H9 (cell line): ENCODE measurements around the gene WLS. TPM values are rescaled to one million over a fixed set of nuclear protein-coding genes. Genes with fewer than 3 reads are reported as not detected.

Experiments used
- DNase-seq: peaks from one replicate; pipeline ENCODE4 v3.0.0-alpha.2; 2017
- H2AFZ ChIP-seq: one replicate; pipeline ENCODE4 v1.6.1; 2013; ENCODE audit warnings: mild to moderate bottlenecking, low read length, control low read depth, moderate library complexity
- H2AK5ac ChIP-seq: 2 replicates; pipeline ENCODE4 v1.6.1; 2013; ENCODE audit warnings: low read length, control low read depth, mixed read lengths; ENCODE audit not compliant: insufficient read length
- H2BK120ac ChIP-seq: one replicate; pipeline ENCODE4 v1.6.1; 2013; ENCODE audit warnings: low read depth, mild to moderate bottlenecking, low read length, control low read depth, inconsistent platforms; ENCODE audit not compliant: poor library complexity, severe bottlenecking
- H2BK12ac ChIP-seq: 2 replicates; pipeline ENCODE4 v1.6.1; 2013; ENCODE audit warnings: low read length, control low read depth, mixed read lengths, low read depth; ENCODE audit not compliant: insufficient read length
- H2BK15ac ChIP-seq: 2 replicates; pipeline ENCODE4 v1.6.1; 2013; ENCODE audit warnings: low read depth, low read length, control low read depth
- H2BK20ac ChIP-seq: one replicate; pipeline ENCODE4 v1.6.1; 2013; ENCODE audit warnings: low read depth, mild to moderate bottlenecking, low read length, control low read depth, inconsistent platforms; ENCODE audit not compliant: poor library complexity, severe bottlenecking
- H2BK5ac ChIP-seq: 2 replicates; pipeline ENCODE4 v1.6.1; 2013; ENCODE audit warnings: low read length, control low read depth, mixed read lengths; ENCODE audit not compliant: insufficient read length
- H3K14ac ChIP-seq: 2 replicates; pipeline ENCODE4 v1.6.1; 2013; ENCODE audit warnings: low read length, control low read depth; ENCODE audit not compliant: insufficient read depth
- H3K18ac ChIP-seq: 2 replicates; pipeline ENCODE4 v1.6.1; 2013; ENCODE audit warnings: low read depth, mild to moderate bottlenecking, mixed read lengths, low read length, control low read depth; ENCODE audit not compliant: insufficient read length
- H3K23ac ChIP-seq: 2 replicates; pipeline ENCODE4 v1.6.1; 2013; ENCODE audit warnings: low read length, control low read depth, mixed read lengths, low read depth; ENCODE audit not compliant: insufficient read length
- H3K23me2 ChIP-seq: 2 replicates; pipeline ENCODE4 v1.6.1; 2013; ENCODE audit warnings: low read depth, mild to moderate bottlenecking, mixed read lengths, low read length, control low read depth; ENCODE audit not compliant: insufficient read length, poor library complexity, severe bottlenecking
- H3K27ac ChIP-seq: 2 replicates; pipeline ENCODE4 v1.5.1; 2013; ENCODE audit warnings: low read length, control low read depth, mixed read lengths, low read depth; ENCODE audit not compliant: insufficient read length
- H3K27me3 ChIP-seq: 2 replicates; pipeline ENCODE4 v1.6.1; 2013; ENCODE audit warnings: low read length, control low read depth, inconsistent platforms; ENCODE audit not compliant: insufficient read depth
- H3K4ac ChIP-seq: 2 replicates; pipeline ENCODE4 v1.6.1; 2013; ENCODE audit warnings: low read depth, mild to moderate bottlenecking, control low read depth, inconsistent platforms, low read length, moderate library complexity
- H3K4me1 ChIP-seq: 2 replicates; pipeline ENCODE4 v1.6.1; 2013; ENCODE audit warnings: low read length, control low read depth, inconsistent platforms; ENCODE audit not compliant: insufficient read depth
- H3K4me2 ChIP-seq: 2 replicates; pipeline ENCODE4 v1.6.1; 2013; ENCODE audit warnings: low read length, control low read depth, mixed read lengths; ENCODE audit not compliant: insufficient read length, insufficient read depth
- H3K56ac ChIP-seq: 2 replicates; pipeline ENCODE4 v1.6.1; 2013; ENCODE audit warnings: low read depth, mild to moderate bottlenecking, mixed read lengths, low read length, control low read depth; ENCODE audit not compliant: insufficient read length
- H3K79me1 ChIP-seq: 2 replicates; pipeline ENCODE4 v1.6.1; 2013; ENCODE audit warnings: low read depth, mild to moderate bottlenecking, moderate library complexity, low read length, control low read depth, inconsistent platforms; ENCODE audit not compliant: insufficient read depth, poor library complexity, severe bottlenecking
- H3K79me2 ChIP-seq: 2 replicates; pipeline ENCODE4 v1.6.1; 2013; ENCODE audit warnings: low read length, control low read depth, inconsistent platforms; ENCODE audit not compliant: insufficient read depth
- H3K9ac ChIP-seq: 2 replicates; pipeline ENCODE4 v1.6.1; 2013; ENCODE audit warnings: low read length, control low read depth, mixed read lengths; ENCODE audit not compliant: insufficient read length; ENCODE audit errors: extremely low read depth
- H3K9me3 ChIP-seq: one replicate; pipeline ENCODE4 v1.6.1; 2013; ENCODE audit warnings: low read depth, low read length, inconsistent platforms; ENCODE audit not compliant: control insufficient read depth
- H3T11ph ChIP-seq: one replicate; pipeline ENCODE4 v1.6.1; 2013; ENCODE audit warnings: mild to moderate bottlenecking, low read length, control low read depth, inconsistent platforms
- H4K20me1 ChIP-seq: one replicate; pipeline ENCODE4 v1.6.1; 2013; ENCODE audit not compliant: control insufficient read depth, insufficient read length, insufficient read depth
- H4K5ac ChIP-seq: 2 replicates; pipeline ENCODE4 v1.6.1; 2013; ENCODE audit warnings: low read depth, mild to moderate bottlenecking, mixed read lengths, low read length, control low read depth; ENCODE audit not compliant: insufficient read length
- H4K8ac ChIP-seq: replicated peaks from 2 replicates; pipeline ENCODE4 v1.6.1; 2013; ENCODE audit warnings: low read length, control low read depth, mixed read lengths, low read depth; ENCODE audit not compliant: insufficient read length
- H4K91ac ChIP-seq: 2 replicates; pipeline ENCODE4 v1.6.1; 2013; ENCODE audit warnings: low read depth, mild to moderate bottlenecking, moderate library complexity, mixed read lengths, low read length, control low read depth; ENCODE audit not compliant: insufficient read length
- H3K27ac Mint-ChIP-seq, 3 experiments: 2 replicates in 2 of 3; 3 replicates in 1 of 3; pipeline ENCODE4 v1.8.0; 2020 to 2021; ENCODE audit warnings: mixed read lengths in 3 of 3, mild to moderate bottlenecking in 1 of 3, moderate library complexity in 1 of 3
- H3K27me3 Mint-ChIP-seq: 2 replicates; pipeline ENCODE4 v1.8.0; 2021; ENCODE audit warnings: low read depth, mild to moderate bottlenecking, moderate library complexity, mixed read lengths
- H3K36me3 Mint-ChIP-seq, 3 experiments: 2 replicates in 2 of 3; 3 replicates in 1 of 3; pipeline ENCODE4 v1.8.0; 2020 to 2021; ENCODE audit warnings: low read depth in 3 of 3, mixed read lengths in 3 of 3; ENCODE audit not compliant: insufficient read depth in 1 of 3
- H3K4me1 Mint-ChIP-seq, 2 experiments: 2 replicates each; pipeline ENCODE4 v1.8.0; 2020; ENCODE audit warnings: mixed read lengths in 2 of 2
- H3K4me3 Mint-ChIP-seq, 2 experiments: 2 replicates in 1 of 2; 3 replicates in 1 of 2; pipeline ENCODE4 v1.8.0; 2020 to 2021; ENCODE audit warnings: mild to moderate bottlenecking in 2 of 2, mixed read lengths in 2 of 2, moderate library complexity in 1 of 2
- H3K9me3 Mint-ChIP-seq, 2 experiments: 2 replicates in 1 of 2; 3 replicates in 1 of 2; pipeline ENCODE4 v1.8.0; 2020; ENCODE audit warnings: mild to moderate bottlenecking in 2 of 2, mixed read lengths in 2 of 2, moderate library complexity in 1 of 2
- WGBS: extraction: QIAGEN DNeasy Blood & Tissue Kit; methylation state at CpG from one replicate; pipeline ENCODE4 v1.1.7; 2013; ENCODE audit warnings: missing lambda C conversion rate, low lambda C conversion rate, mixed read lengths; ENCODE audit not compliant: insufficient read length; ENCODE audit errors: extremely low coverage; 5-methylcytosine and 5-hydroxymethylcytosine counted together
- total RNA-seq: library from RNA; stranded (reverse); gene quantifications from 2 replicates; pipeline ENCODE4 v1.2.1, GENCODE V29; 2021
- TF ChIP-seq, protein P1 (sequence below): fragments of 200-600 bp; sonication (generic); conservative IDR thresholded peaks from 3 replicates; pipeline ENCODE4 v1.8.0; 2021; ENCODE audit warnings: antibody characterized with exemption, mild to moderate bottlenecking

WLS gene
- total RNA-seq, 1 experiment from 2014 or later: 0.94 TPM

DNA sequence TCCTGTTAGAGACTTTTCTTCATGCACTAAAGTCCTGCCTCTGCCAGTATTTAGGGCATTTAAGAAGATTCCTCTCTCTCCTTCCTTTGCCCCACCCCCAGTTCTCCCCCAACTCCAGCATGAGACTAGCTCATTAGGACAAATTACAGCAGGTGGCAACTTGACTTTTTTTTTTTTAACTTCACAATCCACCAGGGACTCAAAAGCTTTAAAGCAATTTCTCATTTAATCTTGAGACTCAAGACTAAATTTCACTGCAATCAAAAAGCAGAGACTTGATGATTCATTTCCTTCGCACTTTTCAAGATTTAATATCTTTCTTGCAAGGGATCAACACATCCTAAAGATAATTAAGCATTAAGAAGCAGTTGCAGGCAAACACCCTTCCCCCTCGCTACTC is 74.9 kb downstream of the WLS start:
- Histone ChIP-seq H3K18ac (no peak overlapping the region), H2BK15ac (no peak overlapping the region), H3T11ph (no peak overlapping the region), H2AFZ (no peak overlapping the region), H3K14ac (no peak overlapping the region), H3K9me3 (no peaks in the 10 kb centered on the region), H3K23ac (no peak overlapping the region), H2BK5ac (no peak overlapping the region), H2BK20ac (peak overlapping the region; percentile 45), H3K79me2 (no peaks in the 10 kb centered on the region), H3K4me1 (no peaks in the 10 kb centered on the region), H3K4ac (no peak overlapping the region), H2BK12ac (no peak overlapping the region), H2AK5ac (no peak overlapping the region), H3K79me1 (no peaks in the 10 kb centered on the region), H2BK120ac (no peak overlapping the region), H4K5ac (no peak overlapping the region), H3K9ac (no peak overlapping the region), H4K91ac (no peak overlapping the region), H3K4me2 (no peak overlapping the region), H3K23me2 (no peaks in the 10 kb centered on the region), H4K8ac (no peak overlapping the region), H3K56ac (no peak overlapping the region), H4K20me1 (no peaks in the 10 kb centered on the region), H3K27ac (no peak overlapping the region), H3K27me3 (no peaks in the 10 kb centered on the region)
- Mint-ChIP-seq H3K27me3 (peaks cover 24% of the 10 kb centered on the region), H3K27ac (no peak overlapping the region), H3K4me1 (peaks cover 3 to 9% of the 10 kb centered on the region in 2 experiments; a peak in 2 of 4 replicates), H3K36me3 (no peaks in the 10 kb centered on the region), H3K4me3 (no peak overlapping the region), H3K9me3 (no peaks in the 10 kb centered on the region)
- DNase-seq: no peak
- TF ChIP-seq, protein P1, sequence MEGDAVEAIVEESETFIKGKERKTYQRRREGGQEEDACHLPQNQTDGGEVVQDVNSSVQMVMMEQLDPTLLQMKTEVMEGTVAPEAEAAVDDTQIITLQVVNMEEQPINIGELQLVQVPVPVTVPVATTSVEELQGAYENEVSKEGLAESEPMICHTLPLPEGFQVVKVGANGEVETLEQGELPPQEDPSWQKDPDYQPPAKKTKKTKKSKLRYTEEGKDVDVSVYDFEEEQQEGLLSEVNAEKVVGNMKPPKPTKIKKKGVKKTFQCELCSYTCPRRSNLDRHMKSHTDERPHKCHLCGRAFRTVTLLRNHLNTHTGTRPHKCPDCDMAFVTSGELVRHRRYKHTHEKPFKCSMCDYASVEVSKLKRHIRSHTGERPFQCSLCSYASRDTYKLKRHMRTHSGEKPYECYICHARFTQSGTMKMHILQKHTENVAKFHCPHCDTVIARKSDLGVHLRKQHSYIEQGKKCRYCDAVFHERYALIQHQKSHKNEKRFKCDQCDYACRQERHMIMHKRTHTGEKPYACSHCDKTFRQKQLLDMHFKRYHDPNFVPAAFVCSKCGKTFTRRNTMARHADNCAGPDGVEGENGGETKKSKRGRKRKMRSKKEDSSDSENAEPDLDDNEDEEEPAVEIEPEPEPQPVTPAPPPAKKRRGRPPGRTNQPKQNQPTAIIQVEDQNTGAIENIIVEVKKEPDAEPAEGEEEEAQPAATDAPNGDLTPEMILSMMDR: no peak
- WGBS: no CpG with 5 or more reads among the region's 2 CpGs
